Muscle layer of colon (tissue), 2 donors: ENCODE data around the gene TAPBP.
"Not testable (repeated sequence)": the region's sequence is repeated elsewhere in the genome, so short reads cannot be mapped to it uniquely, and the experiment has no call there.

Experiments
- H3K27ac ChIP-seq: one replicate; pipeline ENCODE4 v1.7.0; 2013; ENCODE audit warnings: low read depth, mild to moderate bottlenecking, low read length, moderate library complexity
- H3K27me3 ChIP-seq, 2 donors: one replicate each; pipeline ENCODE4 v1.7.0; 2013; ENCODE audit warnings: low read length in 2 of 2, mild to moderate bottlenecking in 2 of 2; ENCODE audit not compliant: insufficient read depth in 2 of 2, control insufficient read depth in 1 of 2
- H3K36me3 ChIP-seq: one replicate; pipeline ENCODE4 v1.7.0; 2013; ENCODE audit warnings: mild to moderate bottlenecking, low read length; ENCODE audit not compliant: insufficient read depth
- H3K4me1 ChIP-seq: one replicate; pipeline ENCODE4 v1.7.0; 2013; ENCODE audit warnings: mild to moderate bottlenecking, low read length; ENCODE audit not compliant: insufficient read depth
- H3K4me3 ChIP-seq, 2 donors: one replicate each; pipeline ENCODE4 v1.7.0; 2013; ENCODE audit warnings: low read length in 2 of 2, low read depth in 1 of 2, mild to moderate bottlenecking in 1 of 2, moderate library complexity in 1 of 2
- H3K9ac ChIP-seq: one replicate; pipeline ENCODE4 v1.7.0; 2013; ENCODE audit warnings: low read length
- H3K9me3 ChIP-seq: one replicate; pipeline ENCODE4 v1.7.0; 2013; ENCODE audit warnings: mild to moderate bottlenecking, low read length
- donor health status: abdominal sarcoma.
- donor health status: Adenocarcinoma of cecum.

Gene TAPBP

GRCh38 chr6:33279971-33280511 lies 33.8 kb downstream of the TAPBP start:
- no peak overlapping the region for H3K27ac ChIP-seq
- no peaks in the 10 kb centered on the region for H3K9me3 ChIP-seq
- H3K4me3 ChIP-seq = no peak overlapping the region
- no peaks in the 10 kb centered on the region for H3K27me3 ChIP-seq
- H3K9ac ChIP-seq = no peak overlapping the region
- H3K36me3 ChIP-seq = peaks cover 48% of the 10 kb centered on the region
- peaks cover 22% of the 10 kb centered on the region for H3K4me1 ChIP-seq

- H3K27me3 ChIP-seq = no peaks in the 10 kb centered on the region
- peaks cover 50% of the 10 kb centered on the region for H3K36me3 ChIP-seq
- no peak overlapping the region for H3K9ac ChIP-seq
- no peaks in the 10 kb centered on the region for H3K9me3 ChIP-seq
- no peak overlapping the region for H3K27ac ChIP-seq
- H3K4me1 ChIP-seq = peaks cover 29% of the 10 kb centered on the region
- H3K4me3 ChIP-seq = no peak overlapping the region
These were observed 34.6 kb downstream of the TAPBP start for GRCh38 chr6:33279257-33279695.

- Histone ChIP-seq H3K9me3 (no peaks in the 10 kb centered on the region), H3K27me3 (no peaks in the 10 kb centered on the region), H3K36me3 (peaks cover 47% of the 10 kb centered on the region), H3K4me1 (peaks cover 34% of the 10 kb centered on the region), H3K4me3 (no peak overlapping the region), H3K9ac (no peak overlapping the region), H3K27ac (no peak overlapping the region)
These were observed 35.1 kb downstream of the TAPBP start for GRCh38 chr6:33278810-33279209.

- Histone ChIP-seq H3K9ac (no peak overlapping the region), H3K27ac (peak overlapping the region; percentile 96), H3K4me3 (peak overlapping the region in 1 of 2 donors; percentile 57), H3K4me1 (peaks cover 37% of the 10 kb centered on the region), H3K36me3 (peaks cover 45% of the 10 kb centered on the region), H3K9me3 (no peaks in the 10 kb centered on the region), H3K27me3 (no peaks in the 10 kb centered on the region)
These were observed 35.5 kb downstream of the TAPBP start for GRCh38 chr6:33278392-33278741.

GRCh38 chr6:33277663-33278391 lies 36.1 kb downstream of the TAPBP start:
- Histone ChIP-seq H3K4me3 (peak overlapping the region; percentile 57 to 69), H3K36me3 (peaks cover 50% of the 10 kb centered on the region), H3K9me3 (no peaks in the 10 kb centered on the region), H3K4me1 (peaks cover 42% of the 10 kb centered on the region), H3K9ac (peak overlapping the region; percentile 29), H3K27ac (peak overlapping the region; percentile 96), H3K27me3 (no peaks in the 10 kb centered on the region)

- Histone ChIP-seq H3K9ac (peak within 1 kb of the TSS; percentile 45), H3K4me1 (peaks cover 48% of the 10 kb centered on the region), H3K27me3 (no peaks in the 10 kb centered on the region), H3K4me3 (peak within 1 kb of the TSS; percentile 57 to 69), H3K36me3 (peaks cover 44% of the 10 kb centered on the region), H3K27ac (peak within 1 kb of the TSS; percentile 96), H3K9me3 (no peaks in the 10 kb centered on the region)
These were observed 36.8 kb downstream of the TAPBP start, which contains the start of gene B3GALT4 for GRCh38 chr6:33276864-33277662. B3GALT4 (plus strand) TSS chr6:33277123; CDS start chr6:33277420, 297 bp downstream.

- Histone ChIP-seq H3K36me3 (peaks cover 41% of the 10 kb centered on the region), H3K9ac (peak overlapping the region; percentile 45), H3K27ac (peak overlapping the region; percentile 96), H3K27me3 (no peaks in the 10 kb centered on the region), H3K4me1 (peaks cover 48% of the 10 kb centered on the region), H3K9me3 (no peaks in the 10 kb centered on the region), H3K4me3 (peak overlapping the region; percentile 57 to 69)
These were observed 37.4 kb downstream of the TAPBP start for GRCh38 chr6:33276581-33276863.

- Histone ChIP-seq H3K36me3 (peaks cover 41% of the 10 kb centered on the region), H3K4me1 (peaks cover 48% of the 10 kb centered on the region), H3K4me3 (peak overlapping the region; percentile 57 to 69), H3K9ac (peak overlapping the region; percentile 45)
- H3K9me3 ChIP-seq, H3K27me3 ChIP-seq, H3K27ac ChIP-seq: not testable (repeated sequence)
These were observed 37.9 kb downstream of the TAPBP start for GRCh38 chr6:33275795-33276580.

- Histone ChIP-seq H3K4me1 (peaks cover 48% of the 10 kb centered on the region), H3K27ac (no peak overlapping the region), H3K36me3 (peaks cover 38% of the 10 kb centered on the region), H3K4me3 (no peak overlapping the region), H3K9me3 (no peaks in the 10 kb centered on the region), H3K27me3 (no peaks in the 10 kb centered on the region), H3K9ac (no peak overlapping the region)
These were observed 39.7 kb downstream of the TAPBP start for GRCh38 chr6:33273924-33274902.

GRCh38 chr6:33273129-33273923 lies 40.6 kb downstream of the TAPBP start:
- Histone ChIP-seq H3K9me3 (no peaks in the 10 kb centered on the region), H3K4me1 (peaks cover 48% of the 10 kb centered on the region), H3K27me3 (no peaks in the 10 kb centered on the region), H3K36me3 (peaks cover 47% of the 10 kb centered on the region), H3K4me3 (peak overlapping the region in 1 of 2 donors; percentile 98), H3K27ac (peak overlapping the region; percentile 97), H3K9ac (peak overlapping the region; percentile 41)
